ENCODE data around the gene HAUS3. TPM values are rescaled to one million over a fixed set of nuclear protein-coding genes. Genes with fewer than 3 reads are reported as not detected.

HAUS3 gene
- total RNA-seq, 1 donor from 2014 or later, result 10.7 TPM

DNA sequence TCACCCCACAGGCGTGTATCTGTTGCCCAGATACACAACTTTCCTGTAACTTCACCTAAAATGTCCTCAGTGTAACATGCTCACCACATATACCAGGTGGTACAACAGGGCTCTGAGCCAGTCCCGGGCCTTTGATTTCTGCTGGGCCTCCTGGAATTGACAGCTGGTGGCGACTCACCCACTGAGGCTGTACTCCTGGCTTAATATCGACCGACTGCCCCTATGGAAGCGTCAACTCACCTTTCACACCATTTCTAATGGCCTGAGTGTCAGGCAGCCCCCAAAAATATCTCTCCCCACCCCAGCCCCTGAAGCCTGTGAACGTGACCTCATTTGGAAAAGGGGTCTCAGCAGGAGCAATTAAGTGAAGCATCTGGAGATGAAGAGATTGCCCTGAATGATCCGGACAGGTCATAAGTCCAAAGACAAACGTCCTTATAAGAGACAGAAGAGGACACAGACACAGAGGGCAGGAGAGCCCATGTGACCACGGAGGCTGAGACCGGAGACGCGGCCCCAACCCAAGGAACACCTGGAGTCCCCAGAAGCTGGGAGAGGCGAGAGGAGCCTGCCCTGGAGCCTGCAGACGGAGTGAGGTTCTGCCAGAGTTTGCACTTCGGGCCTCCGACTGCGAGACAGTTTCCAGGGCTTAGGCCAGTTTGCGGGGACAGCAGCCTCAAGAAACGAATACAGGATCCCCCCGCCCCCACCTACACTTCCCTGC, 32.6 kb upstream of the HAUS3 start:
- H3K4me3 ChIP-seq (ENCODE audit: low read depth, low read length), result no peak overlapping the region
- TF ChIP-seq, protein P1, sequence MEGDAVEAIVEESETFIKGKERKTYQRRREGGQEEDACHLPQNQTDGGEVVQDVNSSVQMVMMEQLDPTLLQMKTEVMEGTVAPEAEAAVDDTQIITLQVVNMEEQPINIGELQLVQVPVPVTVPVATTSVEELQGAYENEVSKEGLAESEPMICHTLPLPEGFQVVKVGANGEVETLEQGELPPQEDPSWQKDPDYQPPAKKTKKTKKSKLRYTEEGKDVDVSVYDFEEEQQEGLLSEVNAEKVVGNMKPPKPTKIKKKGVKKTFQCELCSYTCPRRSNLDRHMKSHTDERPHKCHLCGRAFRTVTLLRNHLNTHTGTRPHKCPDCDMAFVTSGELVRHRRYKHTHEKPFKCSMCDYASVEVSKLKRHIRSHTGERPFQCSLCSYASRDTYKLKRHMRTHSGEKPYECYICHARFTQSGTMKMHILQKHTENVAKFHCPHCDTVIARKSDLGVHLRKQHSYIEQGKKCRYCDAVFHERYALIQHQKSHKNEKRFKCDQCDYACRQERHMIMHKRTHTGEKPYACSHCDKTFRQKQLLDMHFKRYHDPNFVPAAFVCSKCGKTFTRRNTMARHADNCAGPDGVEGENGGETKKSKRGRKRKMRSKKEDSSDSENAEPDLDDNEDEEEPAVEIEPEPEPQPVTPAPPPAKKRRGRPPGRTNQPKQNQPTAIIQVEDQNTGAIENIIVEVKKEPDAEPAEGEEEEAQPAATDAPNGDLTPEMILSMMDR (conservative IDR thresholded peaks at IDR 0.05; ENCODE audit: low read depth, low read length), result no peak
- no peak for DNase-seq (ENCODE audit: low read depth)

DNA sequence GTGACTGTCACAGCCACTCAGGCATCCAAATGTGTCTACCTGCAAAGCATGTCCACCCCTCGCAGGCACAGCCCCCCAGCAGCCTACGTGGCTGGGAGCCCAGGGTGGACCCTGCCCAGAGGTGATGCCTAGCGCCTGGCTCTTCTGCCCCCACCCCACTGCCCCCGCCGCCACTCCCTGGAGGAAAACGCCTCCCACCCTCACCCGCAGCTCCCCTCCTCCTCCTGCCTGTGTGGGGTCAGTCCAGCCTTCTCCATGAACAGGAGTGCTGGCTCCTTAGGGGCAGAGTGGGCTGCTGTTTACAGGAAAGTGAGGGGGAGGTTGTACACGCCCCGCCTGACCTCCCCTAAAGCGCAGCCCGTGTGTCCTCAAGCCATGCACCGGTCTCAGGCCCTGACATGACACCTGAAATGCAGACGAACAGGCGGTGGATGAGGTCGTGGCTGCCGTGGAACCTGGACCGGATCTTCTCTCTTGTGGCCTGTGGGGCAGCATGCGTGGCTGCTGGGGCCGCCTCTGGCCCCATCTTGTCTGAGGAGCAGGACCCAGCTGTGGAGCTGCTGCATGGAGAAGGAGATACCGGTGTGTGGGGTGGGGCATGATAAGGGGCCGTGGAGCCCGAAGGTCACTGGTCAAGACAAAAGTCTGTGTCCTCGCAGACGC, 31.9 kb upstream of the HAUS3 start:
- TF ChIP-seq, protein P1 (conservative IDR thresholded peaks at IDR 0.05; ENCODE audit: low read depth, low read length), result no peak
- no peak overlapping the region for H3K4me3 ChIP-seq (ENCODE audit: low read depth, low read length)

DNA sequence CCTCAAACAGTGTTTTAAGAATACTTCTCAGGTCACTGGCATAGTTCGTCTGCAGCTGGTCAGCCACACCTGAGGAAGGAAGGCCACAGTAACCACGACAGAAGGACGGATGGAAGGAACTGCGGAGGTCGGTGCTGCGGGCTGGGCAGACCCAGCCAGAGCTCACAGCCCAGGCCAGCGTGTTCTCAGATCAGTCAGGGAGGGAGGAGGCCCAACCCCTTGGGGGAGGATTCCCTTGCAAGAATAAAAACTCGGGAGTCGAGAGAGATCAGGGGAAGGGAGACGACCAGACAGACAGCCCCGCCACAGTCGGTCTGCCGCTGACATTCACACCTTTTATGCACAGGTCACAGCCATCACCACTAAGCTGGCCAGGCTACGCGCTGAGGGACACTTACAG, 31.3 kb upstream of the HAUS3 start:
- TF ChIP-seq, protein P1 (conservative IDR thresholded peaks at IDR 0.05; ENCODE audit: low read depth, low read length), result no peak
- DNase-seq (ENCODE audit: low read depth), result no peak

More for the DNA sequence above, 31.9 kb upstream of the HAUS3 start:
- DNase-seq (ENCODE audit: low read depth), result no peak

DNA sequence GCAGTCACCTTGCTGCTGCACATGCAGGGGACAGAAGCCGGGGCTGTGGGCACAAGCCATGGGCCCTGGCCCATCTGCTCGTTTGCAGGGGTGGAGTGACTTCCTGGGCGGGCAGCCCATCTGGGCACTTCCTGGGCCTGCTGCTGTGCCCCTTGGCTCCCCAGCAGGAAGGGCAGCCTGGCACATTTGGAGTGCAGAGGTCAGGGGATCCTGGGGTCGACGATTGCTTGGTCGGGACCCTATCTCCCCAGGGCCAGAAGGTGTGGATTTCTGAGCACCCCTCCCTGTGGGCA, 30.9 kb upstream of the HAUS3 start:
- no peak for DNase-seq (ENCODE audit: low read depth)
- TF ChIP-seq, protein P1 (conservative IDR thresholded peaks at IDR 0.05; ENCODE audit: low read depth, low read length), result no peak
- H3K4me3 ChIP-seq (ENCODE audit: low read depth, low read length), result no peak overlapping the region

More for the DNA sequence above, 31.3 kb upstream of the HAUS3 start:
- no peak overlapping the region for H3K4me3 ChIP-seq (ENCODE audit: low read depth, low read length)

DNA sequence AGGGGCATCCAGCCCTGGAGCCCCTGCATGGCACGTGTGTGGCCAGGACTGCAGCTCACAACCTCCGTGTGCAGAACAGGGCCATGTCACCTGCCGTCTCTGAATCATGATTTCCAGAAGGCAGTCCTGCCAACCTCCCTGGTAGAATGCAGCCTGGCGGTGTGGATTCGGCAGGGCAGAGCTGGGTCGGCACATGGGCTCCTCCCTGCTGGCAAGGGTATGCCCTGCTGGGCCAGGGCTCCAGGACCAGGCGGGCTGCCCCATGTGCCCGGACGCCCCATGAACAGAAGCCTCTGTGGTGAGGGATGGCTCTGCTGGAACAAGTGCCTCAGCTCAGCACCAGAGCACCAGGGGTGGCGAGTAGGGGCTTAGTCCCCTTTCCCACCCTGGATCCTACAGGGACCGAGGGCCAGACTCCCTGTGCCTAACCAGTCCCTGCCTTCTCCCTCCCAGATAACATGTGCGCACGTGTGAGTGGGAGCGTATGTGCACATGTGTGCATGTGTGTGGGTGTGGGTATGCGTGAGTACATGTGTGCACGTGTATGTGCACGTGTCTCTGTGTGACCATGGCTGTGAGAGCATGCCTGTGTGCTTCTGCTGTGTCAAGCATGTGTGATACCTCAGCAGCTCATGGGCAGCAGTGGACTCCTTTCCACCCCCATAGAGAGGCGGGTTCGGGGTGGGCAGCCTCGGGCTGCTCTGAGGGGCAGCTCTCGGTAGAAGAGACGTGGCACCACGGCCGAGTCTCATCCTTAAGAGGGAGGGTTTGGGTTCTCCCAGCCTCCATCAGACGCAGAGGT, 30.3 kb upstream of the HAUS3 start:
- DNase-seq (ENCODE audit: low read depth), result no peak
- H3K4me3 ChIP-seq (ENCODE audit: low read depth, low read length), result no peak overlapping the region
- TF ChIP-seq, protein P1 (conservative IDR thresholded peaks at IDR 0.05; ENCODE audit: low read depth, low read length), result no peak

DNA sequence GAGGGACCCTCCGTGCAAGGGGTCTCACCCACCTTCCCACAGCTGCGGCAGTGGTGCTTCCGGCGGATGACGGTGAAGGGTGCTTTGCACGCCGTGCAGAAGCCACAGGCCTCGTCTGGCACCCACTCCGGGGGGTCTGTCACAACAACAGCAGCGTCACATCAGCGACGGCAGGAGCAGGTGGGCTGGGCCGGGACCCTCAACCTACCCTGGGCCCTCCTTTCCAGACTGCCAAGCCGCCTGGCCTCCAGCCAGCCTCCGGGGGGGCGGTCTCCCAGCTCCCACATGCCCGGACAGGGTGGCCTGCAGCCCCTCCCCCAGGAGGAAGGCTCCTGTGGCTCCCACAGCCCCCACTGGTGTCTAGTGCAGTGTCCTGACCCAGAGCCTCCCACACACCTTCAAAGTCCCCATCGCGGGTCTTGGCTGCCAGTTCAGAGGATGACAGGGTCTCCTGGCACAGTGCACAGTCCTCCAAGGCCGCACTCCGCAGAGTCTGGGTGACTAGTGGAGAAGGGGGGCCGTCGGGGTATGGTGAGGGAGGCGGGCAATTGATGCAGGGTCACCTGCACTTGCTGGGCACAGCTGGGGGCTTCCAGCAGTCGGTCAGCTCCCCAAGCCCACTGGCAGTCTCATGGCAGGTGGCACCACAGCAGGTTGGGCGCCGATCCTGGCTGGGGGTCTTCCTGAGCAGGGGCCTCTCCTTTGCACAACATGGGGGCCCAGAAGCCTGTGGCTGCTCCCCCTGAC, 29.5 kb upstream of the HAUS3 start:
- TF ChIP-seq, protein P1 (conservative IDR thresholded peaks at IDR 0.05; ENCODE audit: low read depth, low read length), result no peak
- DNase-seq (ENCODE audit: low read depth), result no peak
- H3K4me3 ChIP-seq (ENCODE audit: low read depth, low read length), result no peak overlapping the region
